Raji (cell line): ENCODE data around the gene EPAS1.

ENCODE experiments used
- POLR2A ChIP-seq: IDR thresholded peaks from 2 replicates; pipeline ENCODE4 v1.6.1; 2011; ENCODE audit warnings: low read depth, low read length, control low read depth; ENCODE audit not compliant: insufficient read depth

EPAS1 gene

DNA sequence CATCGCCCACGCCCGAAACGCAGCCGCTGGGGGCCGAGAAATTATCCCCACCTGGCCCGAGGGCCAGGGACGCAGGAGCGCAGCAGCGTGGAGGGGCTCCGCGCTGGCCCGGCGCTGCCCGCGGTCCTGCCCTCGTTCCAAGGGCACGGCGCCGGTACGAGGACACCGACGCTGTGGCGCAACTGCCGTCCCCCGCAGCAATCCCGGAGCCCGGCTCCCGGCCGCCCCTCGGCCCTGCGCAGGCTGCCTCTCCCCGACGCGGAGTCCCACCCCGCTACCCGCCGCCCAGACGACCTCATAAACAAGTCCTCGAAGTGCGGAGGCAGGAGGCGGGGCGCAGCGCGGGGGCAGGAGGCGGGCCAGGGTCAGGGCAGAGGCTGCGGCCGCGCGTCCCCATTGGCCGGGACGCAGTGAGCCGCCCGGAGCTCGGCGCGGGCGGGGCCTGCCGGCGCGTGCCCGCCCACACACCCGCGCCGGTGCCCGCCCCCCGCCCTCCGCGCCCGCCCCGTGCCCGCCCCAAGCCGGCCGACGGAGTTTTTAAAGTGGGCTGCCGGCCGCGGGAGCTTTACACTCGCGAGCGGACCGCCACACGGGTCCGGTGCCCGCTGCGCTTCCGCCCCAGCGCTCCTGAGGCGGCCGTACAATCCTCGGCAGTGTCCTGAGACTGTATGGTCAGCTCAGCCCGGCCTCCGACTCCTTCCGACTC lies at the start of gene EPAS1:
Gene EPAS1, plus strand, starts transcription at position 568 of the 706 bp plus-strand sequence. CDS start 505 bp downstream, outside the sequence.
- no peak for TF ChIP-seq POLR2A

DNA sequence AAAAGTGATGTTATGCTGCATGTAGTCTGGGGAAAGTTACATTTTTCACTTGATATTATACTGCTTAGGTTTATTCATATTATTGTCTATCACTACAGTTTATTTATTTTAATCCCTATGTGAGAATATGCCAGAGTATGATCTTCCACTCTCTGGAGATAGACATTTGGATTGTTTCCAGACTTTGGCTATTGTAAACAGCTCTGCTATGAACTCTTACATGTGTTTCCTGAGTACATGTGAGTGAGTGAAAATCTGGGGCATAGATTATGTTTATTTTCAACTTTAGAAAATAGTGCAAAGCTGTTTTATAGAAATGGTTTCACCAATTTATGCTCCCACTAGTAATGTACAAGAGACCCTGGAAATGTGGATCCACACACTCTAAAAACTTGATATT lies 49.0 kb upstream of the EPAS1 start:
- no peak for TF ChIP-seq POLR2A

DNA sequence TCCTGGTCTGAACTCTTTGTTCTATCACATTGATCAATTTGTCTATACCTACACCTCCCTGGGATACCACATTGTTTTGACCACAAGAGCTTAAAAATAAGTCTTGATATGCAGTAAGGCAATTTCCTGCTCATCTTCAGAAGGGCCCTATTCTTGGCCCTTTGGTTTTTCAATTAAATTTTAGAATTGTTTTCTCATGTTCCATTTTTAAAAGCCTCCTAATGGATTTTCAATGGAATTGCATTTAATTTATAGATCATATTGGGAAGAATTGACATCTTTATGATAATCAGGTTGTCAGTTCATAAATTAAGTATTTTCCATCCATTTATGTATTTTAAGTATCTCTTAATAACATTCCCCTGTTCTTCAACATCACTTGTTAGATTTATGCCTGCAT lies 47.6 kb upstream of the EPAS1 start:
- TF ChIP-seq POLR2A: no peak

DNA sequence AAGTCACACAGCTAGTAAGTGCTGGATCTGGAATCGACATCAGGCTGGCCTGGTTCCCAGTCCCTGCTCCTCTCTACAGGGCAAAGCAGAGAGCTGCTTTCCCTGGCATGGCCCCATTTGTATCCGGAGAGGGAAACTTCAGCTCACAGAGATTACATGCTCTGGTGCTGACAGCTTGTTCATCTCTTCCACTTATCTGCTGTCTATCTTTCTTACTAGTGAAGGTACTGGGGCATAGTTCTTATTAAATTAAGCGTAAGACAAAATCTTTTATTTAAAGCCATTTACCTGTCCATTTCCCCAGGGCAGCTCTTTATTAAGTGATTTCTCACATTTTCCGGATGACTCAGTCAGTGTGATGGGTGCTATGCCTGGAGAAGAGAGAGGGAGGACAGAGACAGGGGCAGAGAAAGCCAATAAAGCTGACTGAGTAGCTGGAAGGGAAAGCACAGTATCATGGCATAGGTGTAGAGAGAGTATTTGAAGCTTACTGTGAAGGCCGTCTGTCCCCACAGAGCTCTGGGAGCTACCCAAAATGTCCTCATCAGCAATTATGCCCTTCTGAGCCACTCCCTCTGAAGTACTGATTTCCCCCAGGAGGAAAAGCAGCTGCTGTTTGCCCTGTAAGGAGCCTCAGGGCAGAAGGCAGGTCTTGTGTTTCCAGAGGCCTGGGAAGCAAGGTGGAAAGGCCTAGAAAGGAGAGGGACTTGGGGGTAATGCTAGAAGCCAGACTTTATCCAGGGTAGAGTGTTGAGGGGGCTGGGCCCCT lies 44.1 kb upstream of the EPAS1 start:
- TF ChIP-seq POLR2A: no peak

DNA sequence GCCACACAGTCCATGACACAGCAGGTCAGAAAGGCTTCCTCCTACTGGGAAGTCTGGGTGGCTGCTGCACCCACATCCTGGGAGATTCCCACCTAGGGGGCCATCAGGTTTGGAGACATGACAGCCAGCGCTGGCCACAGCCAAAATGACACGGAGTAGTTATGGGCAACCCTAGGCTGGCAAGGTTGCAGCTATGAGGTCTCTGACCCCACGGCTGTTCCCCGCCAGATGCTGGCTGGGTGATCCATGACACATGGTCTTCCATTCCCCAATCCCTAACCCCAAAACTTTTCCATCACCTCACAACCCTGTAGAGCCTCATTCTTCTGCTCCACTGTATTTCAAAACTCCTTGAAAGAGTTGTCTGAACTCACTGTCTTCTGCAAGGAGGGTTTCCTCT lies 42.7 kb upstream of the EPAS1 start:
- no peak for TF ChIP-seq POLR2A

DNA sequence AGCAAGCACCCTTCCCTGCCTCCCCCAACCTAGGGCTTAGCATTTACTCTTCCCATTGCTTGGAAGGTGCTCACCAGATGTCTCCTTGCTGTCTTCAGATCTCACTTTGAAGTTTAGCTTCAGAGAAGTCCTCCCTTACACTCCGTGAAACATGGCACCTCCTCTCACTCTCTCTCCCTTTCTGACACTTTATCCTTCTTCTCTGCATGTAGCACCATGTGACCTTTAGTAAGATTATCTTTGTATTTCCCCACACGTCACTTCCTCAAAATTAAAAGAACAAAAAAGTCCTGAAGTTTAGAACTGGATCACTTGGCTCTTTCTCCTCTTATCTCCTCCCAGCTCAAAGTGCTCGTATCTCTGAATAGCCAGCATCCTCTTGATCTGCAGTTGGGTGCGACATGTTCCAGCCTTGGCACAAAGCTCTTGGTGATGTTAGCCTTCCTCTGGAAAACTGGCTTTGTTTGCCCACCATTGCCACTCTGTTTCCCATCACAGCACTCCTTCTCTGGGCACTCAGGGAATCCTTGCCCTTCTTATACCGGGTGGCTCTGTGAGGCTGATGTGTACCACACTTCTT lies 40.6 kb upstream of the EPAS1 start:
- no peak for TF ChIP-seq POLR2A

DNA sequence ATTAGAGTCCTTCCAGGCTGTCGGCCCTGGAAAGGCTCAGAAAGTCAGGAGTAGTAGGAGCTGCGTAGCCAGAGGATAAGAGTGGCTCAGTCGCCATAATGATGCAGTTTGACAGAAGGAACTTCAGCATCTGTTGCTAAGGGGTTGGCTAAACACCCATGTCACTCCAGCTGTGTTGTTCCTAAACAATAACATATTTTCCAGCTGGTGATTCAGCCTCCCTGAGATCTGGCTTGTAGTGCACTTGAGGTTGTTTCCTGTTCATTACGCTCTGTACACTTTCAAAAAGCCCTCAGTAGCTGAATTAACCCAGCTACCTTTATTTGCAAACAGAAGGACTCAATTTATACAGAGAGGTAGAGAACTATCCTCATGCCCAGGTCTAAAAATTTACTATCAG lies 39.7 kb upstream of the EPAS1 start:
- no peak for TF ChIP-seq POLR2A

DNA sequence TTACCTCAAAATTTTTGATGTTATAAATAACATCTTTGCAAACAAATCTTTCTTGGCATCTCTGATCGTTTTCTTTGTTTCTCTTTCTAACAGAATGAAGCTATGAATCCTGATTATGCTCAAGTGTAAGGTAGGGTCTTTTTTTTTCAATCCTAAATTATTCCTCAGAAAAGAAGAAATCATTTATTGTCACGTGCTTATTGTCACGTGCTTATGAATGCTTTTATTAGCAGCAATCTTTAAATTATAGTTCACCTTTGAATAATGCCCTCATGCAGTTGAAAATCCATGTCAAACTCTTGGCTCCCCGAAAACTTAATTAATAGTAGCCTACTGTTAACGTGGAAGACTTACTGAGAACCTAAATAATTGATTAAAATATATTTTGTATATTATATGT lies 39.2 kb upstream of the EPAS1 start:
- no peak for TF ChIP-seq POLR2A

DNA sequence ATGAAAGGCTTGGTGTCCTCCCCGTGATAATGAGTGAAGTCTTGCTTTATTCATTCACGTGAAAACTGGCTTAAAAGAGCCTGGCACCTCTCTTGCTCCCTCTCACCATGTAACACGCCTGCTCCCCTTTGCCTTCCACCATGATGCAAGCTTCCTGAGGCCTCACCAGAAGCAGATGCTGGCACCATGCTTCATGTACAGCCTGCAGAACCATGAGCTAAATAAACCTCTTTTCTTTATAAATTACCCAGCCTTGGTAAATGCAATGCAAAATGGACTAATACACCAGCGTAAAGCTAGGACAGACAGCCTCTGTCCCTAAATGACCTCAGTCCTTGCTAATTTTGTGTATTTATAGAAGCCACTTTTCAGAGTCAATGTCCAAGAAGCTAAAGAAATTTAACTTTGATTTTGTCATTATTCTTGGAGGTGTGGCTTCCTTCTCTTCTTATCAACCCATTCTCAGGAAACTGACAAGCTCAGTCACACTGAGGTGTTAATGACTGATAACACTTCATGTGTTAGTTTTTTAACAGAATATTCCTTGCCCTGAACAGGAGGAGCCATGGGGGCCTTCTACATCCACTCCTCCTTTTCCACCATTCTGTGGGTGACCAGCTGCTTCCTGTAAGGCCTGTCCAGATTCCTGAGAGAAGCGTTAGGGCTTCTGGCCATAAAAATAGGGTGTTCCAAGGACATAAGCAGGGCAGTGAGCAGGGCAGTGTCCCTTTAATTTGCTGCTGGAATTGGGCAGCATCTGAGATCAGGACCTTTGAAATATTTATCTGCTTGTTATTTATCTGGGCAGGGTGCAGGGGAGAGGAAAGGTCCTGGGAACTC lies 38.0 kb upstream of the EPAS1 start:
- TF ChIP-seq POLR2A: no peak

DNA sequence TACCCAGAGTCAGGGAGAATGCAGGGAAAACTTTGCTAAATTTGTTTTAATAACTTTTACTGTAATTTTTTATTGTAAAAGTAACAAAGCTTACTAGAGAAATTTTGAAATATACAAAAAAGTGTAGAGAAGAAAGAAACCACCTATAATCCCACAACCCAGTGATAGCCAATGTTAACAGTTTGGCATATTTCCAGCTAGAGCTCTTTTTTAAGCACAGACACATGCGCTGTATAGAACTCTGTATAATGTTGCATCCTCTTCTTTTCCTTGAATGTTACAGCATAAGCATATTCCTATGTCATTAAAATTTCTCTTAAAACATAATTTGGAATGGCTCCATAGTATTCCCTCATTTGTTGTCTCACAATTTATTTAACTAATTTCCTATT lies 37.4 kb upstream of the EPAS1 start:
- no peak for TF ChIP-seq POLR2A

DNA sequence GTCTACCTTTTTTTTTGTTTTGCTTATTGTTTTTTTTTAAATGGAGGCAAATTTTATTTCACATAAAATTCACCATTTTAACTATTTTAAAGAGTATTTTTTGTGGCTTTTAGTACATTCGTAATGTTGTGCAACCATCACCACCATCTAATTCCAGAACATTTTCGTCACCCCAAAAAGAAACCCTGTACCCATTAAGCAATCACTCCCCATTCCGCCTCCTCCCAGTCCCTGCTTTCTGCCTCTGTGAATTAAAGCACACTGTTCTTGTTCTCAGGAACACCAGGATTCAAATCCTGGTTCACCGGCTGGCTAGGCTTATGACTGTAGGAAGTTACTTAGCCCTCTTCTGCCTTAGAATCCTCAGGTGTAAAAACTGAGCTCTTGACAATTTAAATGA lies 36.9 kb upstream of the EPAS1 start:
- TF ChIP-seq POLR2A: no peak

DNA sequence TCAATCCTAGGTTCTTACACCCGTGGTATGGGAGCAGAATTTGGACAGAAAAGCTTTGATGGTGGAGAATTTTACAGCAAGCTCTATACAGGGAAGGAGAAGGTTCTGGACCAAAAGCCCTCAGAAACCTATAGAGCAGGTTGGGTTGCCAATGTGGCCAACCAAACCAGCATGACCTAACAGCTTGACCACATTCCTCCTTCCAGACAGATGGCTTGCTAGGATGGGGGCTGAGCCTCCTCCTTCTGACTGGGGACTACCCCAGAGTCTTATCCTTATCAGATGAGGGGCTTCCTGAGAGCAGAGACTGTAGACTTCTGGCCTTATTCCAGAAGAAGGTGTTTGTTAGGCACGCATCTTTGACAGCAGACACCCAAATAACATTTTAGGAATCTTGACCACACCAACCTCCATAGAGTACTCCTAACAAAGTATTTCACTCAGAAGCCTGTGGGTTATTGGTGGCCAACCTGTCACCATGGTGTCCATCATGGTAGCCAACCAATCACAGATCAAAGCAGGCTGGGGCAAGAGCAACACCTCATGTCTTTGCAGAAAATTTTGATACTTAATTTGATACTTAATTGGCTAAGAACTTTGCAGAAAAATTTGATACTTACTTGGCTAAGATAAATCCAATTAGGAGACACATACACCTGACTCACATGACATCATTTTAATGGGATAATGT lies 34.8 kb upstream of the EPAS1 start:
- TF ChIP-seq POLR2A: no peak

DNA sequence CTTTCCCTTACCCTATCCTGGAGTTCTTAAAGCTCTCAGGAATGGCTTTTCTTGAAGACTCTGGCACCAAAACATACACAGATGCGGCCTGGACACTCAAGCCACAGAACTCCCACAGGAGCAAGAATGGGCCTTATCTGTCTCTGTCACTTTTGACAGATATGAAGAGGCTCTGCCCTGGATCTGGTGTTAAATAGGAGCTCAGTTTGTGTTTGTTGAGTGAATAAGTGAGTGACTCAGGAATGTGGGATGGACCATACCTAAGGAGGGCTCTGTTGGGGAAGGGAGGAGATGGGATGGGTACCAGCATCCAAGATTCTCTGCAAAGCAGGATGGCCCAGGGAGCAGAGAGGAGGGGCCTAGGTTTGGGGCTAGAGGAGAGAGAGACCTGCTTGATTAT lies 33.9 kb upstream of the EPAS1 start:
- TF ChIP-seq POLR2A: no peak

DNA sequence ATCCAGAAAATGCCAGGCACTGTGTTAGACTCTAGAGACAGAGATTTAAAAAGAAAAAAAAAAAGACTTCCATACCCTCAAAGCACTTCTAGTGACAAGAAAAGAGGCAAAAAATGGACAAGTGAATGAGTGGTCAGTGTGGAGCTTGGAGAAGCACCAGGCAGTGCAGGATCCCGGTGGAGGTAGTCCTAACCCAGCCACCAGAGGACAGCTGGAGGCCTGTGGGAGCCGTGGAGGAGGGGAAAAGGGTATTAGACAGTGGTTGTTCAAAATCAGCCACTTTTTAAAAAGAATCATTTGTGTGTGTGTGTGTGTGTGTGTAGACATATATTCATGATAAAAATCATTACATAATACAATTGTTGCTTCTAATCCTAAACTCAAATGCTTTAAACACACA lies 32.8 kb upstream of the EPAS1 start:
- no peak for TF ChIP-seq POLR2A

DNA sequence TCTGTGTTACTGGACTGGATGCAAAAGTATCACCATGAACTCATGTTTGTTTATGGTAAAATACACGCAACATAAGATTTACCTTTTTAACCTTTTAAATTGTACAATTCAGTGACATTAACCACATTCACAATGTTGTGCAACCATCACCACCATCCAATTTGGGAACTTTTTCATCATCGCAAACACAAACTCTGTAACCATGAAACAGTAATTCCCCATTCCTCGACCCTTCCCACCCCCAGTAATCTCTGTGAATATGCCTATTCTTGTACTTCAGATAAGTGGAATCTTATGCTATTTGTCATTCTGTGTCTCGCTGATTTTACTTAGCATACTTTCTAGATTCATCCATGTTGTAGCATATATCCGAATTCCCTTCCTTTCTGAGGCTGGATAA lies 31.1 kb upstream of the EPAS1 start:
- TF ChIP-seq POLR2A: no peak
